Muscle layer of colon (tissue), 2 donors: ENCODE measurements around the gene MAN2B2.

ENCODE experiments used
- H3K27ac ChIP-seq: one replicate; pipeline ENCODE4 v1.7.0; 2013; ENCODE audit warnings: low read depth, mild to moderate bottlenecking, low read length, moderate library complexity
- H3K27me3 ChIP-seq, 2 donors: one replicate each; pipeline ENCODE4 v1.7.0; 2013; ENCODE audit warnings: low read length in 2 of 2, mild to moderate bottlenecking in 2 of 2; ENCODE audit not compliant: insufficient read depth in 2 of 2, control insufficient read depth in 1 of 2
- H3K36me3 ChIP-seq: one replicate; pipeline ENCODE4 v1.7.0; 2013; ENCODE audit warnings: mild to moderate bottlenecking, low read length; ENCODE audit not compliant: insufficient read depth
- H3K4me1 ChIP-seq: one replicate; pipeline ENCODE4 v1.7.0; 2013; ENCODE audit warnings: mild to moderate bottlenecking, low read length; ENCODE audit not compliant: insufficient read depth
- H3K4me3 ChIP-seq, 2 donors: one replicate each; pipeline ENCODE4 v1.7.0; 2013; ENCODE audit warnings: low read length in 2 of 2, low read depth in 1 of 2, mild to moderate bottlenecking in 1 of 2, moderate library complexity in 1 of 2
- H3K9ac ChIP-seq: one replicate; pipeline ENCODE4 v1.7.0; 2013; ENCODE audit warnings: low read length
- H3K9me3 ChIP-seq: one replicate; pipeline ENCODE4 v1.7.0; 2013; ENCODE audit warnings: mild to moderate bottlenecking, low read length
- donor health status: abdominal sarcoma.
- donor health status: Adenocarcinoma of cecum.

MAN2B2 gene

DNA sequence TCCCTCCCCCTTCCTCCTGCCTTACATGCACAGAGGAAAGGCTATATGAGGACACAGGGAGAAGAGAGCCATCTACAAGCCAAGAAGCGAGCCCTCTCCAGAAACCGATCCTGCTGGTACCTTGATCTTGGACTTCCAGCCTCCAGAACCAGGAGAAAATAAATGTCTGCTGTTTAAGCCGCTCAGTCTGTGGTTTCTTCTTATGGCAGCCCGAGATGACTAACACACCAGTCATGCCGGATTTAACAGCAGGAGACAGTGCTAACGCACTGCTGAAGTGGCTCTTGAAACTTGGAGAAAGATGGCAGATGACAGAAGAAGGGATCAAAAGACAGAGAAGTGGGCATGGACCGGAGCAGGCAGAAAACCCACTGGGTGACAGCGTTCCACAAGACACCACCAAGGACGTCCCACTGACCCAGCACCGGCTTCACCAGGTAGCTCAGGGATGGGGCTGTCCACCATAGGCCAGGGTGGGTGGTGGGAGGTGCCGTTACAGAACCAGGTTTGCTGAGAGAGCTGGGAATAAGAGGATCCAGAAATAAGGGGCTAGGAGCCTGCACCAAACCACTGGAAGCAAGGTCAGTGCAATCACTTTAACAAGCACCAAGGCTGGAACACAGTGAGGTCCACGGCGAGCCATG lies 6.2 kb upstream of the MAN2B2 start:
- Histone ChIP-seq H3K4me1 (peaks cover 5% of the 10 kb centered on the region), H3K9ac (no peak overlapping the region), H3K4me3 (no peak overlapping the region), H3K27me3 (peaks cover 15 to 24% of the 10 kb centered on the region in 2 donors), H3K27ac (no peak overlapping the region), H3K36me3 (no peaks in the 10 kb centered on the region), H3K9me3 (no peaks in the 10 kb centered on the region)

DNA sequence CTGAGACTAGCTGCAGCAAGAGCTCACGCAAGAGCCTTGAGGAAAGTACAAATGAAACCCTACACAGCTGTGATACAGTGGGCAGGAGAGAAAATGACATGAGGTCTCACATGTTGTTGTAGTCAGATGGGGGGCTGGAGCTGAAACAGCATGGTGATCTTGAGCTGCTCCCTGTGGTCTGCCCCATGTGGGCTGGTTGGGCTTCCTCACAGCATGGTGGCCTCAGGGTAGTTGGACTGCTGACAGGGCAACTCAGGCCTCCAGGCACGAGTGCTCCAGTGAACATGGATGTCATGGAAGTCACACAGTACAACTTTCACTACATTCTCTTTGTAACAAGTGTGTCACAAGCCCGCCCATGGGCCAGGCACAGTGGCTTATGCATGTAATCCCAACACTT lies 3.4 kb upstream of the MAN2B2 start:
- no peaks in the 10 kb centered on the region for H3K9me3 ChIP-seq
- no peaks in the 10 kb centered on the region for H3K36me3 ChIP-seq
- no peak overlapping the region for H3K4me3 ChIP-seq
- no peak overlapping the region for H3K27ac ChIP-seq
- peaks cover 0 to under 1% of the 10 kb centered on the region in 2 donors for H3K27me3 ChIP-seq
- H3K4me1 ChIP-seq, result peaks cover 7% of the 10 kb centered on the region
- H3K9ac ChIP-seq, result no peak overlapping the region

DNA sequence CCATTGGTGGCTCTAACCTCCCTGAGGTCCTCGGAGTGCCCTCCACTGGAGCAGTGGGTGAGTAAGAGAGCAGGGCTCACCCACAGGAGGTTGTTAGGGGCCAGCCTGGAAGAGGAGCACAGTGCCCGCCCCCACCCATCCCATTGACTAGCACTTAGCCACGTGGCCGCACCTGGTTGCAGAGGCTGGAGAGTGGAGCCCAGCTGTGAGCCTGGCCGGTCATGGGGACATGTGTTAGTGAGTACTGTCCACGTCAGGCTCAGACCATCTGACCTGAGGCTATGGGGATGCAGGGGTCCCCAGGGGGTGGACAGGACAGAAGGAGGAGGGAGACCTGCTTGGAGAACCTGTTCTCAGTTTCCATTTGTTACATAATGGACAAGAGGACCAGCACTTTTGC lies 1.4 kb upstream of the MAN2B2 start:
- Histone ChIP-seq H3K27ac (no peak overlapping the region), H3K4me1 (peaks cover 7% of the 10 kb centered on the region), H3K4me3 (no peak overlapping the region), H3K27me3 (no peaks in the 10 kb centered on the region), H3K9me3 (no peaks in the 10 kb centered on the region), H3K9ac (no peak overlapping the region), H3K36me3 (peaks cover 8% of the 10 kb centered on the region)

DNA sequence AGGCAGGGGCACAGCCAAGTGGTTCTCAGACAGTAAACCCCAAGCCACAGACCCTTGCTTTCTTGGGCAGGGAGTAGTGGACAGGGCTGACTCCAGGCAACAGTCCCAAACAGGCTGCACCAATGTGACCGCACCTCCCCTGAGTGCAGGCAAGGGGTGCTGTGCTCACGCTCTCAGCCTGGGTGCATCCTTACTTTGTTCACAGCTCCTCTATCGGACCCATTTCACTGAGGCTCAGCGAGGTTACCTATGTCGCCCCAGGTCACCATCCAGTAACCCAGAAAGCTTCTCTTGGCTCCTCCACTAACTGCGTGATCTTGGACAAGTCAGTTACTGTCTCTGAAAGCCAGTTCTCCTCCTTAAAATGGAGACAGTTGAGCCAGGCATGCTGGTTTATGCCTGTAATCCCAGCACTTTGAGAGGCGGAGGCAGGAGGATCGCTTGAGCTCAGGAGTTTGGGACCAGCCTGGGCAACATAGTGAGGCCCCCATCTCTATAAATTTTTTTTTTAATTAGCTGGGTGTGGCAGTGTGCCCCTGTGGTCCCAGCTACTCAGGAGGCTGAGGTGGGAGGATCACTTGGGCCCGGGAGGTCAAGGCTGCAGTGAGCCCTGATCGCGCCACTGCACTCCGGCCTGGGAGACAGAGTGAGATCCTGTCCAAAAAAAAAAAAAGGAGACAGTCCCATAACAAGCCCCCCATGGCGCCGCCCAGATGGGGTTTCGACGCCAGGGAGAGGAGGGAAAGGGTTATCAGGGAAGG lies 823 bp upstream of the MAN2B2 start:
- no peaks in the 10 kb centered on the region for H3K27me3 ChIP-seq

DNA sequence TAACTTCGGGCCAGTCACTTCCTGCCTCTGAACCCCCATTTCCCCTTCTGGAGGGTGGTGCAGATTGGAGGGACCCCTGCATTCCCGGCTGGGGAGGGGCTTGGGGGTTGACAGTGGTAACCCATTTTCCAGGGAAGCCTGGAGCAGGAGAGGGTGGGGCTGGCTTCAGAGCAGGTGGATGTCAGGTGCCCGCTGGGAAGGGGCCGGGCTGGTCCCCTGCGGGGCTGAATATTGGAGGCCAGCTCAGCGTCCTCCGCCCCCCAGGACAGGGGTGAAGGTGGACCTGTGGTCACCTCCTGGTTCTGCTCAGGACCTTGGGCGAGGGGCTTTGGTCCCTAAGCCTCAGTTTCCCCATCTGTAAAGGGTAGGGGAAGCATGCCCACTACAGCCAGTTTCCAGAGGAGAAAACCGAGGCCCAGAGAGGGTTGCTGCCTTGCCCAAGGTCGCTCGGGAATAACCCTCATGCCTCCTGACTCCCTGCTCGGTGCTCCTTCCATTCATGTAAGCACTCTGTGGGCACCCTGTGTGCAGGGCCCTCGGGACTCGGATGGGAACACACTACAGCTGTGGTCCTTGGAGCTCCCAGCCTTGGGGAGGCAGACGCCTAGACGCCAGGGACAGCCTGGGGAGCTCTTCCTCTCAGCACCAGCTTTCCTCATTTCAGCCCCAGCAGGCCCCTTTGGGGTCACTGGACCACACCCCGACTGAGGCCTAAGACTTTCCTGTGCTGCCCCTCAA lies 683 bp downstream of the MAN2B2 start:
- Histone ChIP-seq H3K27ac (peak overlapping the region; percentile 76), H3K36me3 (peaks cover 26% of the 10 kb centered on the region), H3K9me3 (no peaks in the 10 kb centered on the region), H3K9ac (peak overlapping the region; percentile 50), H3K4me1 (peaks cover 7% of the 10 kb centered on the region), H3K4me3 (peak overlapping the region; percentile 85 to 88), H3K27me3 (no peaks in the 10 kb centered on the region)

More for the DNA sequence above, 823 bp upstream of the MAN2B2 start:
- Histone ChIP-seq H3K4me3 (peak overlapping the region; percentile 85 to 88), H3K4me1 (peaks cover 7% of the 10 kb centered on the region), H3K27ac (peak overlapping the region; percentile 76), H3K9me3 (no peaks in the 10 kb centered on the region), H3K9ac (peak overlapping the region; percentile 61), H3K36me3 (peaks cover 11% of the 10 kb centered on the region)

DNA sequence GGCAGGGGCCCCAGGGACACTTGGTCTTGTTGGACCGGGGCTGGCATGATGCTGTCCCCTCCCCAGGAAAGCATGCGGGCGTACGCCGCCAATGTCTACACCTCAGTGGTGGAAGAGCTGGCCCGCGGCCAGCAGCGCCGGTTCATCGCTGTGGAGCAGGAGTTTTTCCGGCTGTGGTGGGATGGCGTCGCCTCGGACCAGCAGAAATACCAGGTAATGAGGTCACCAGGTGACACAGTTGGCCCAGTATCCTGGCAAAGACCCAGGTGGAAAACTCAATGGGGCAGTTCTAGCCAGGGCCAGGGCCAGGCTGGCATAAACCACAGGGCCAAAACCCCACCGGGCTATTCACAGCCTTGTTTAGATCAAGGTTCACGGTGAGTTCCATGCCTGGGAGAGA lies 1.5 kb downstream of the MAN2B2 start:
- Histone ChIP-seq H3K36me3 (peaks cover 32% of the 10 kb centered on the region), H3K4me3 (no peak overlapping the region), H3K9ac (no peak overlapping the region), H3K9me3 (no peaks in the 10 kb centered on the region), H3K27me3 (no peaks in the 10 kb centered on the region), H3K27ac (no peak overlapping the region), H3K4me1 (peaks cover 7% of the 10 kb centered on the region)

DNA sequence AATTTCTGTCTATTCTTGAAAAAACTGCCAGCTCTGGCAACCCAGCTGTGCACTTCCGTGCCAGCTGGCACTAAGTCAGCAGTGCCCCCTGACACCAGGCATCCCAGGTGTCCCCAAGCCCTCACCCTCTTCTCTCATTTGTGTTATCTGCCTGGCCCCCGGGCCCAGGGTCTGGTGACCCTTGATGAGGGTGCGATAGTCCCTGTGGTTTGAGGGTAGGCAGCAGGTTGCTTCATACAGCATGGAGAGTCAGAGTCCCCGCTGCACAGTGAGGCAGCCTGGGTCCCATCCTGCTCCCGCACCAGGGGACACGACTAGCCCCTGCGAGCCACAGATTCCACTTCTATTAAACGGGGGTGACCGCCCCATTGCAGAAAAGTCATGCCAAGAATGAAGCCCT lies 1.9 kb downstream of the MAN2B2 start:
- no peak overlapping the region for H3K9ac ChIP-seq
- no peak overlapping the region for H3K4me3 ChIP-seq
- peaks cover 7% of the 10 kb centered on the region for H3K4me1 ChIP-seq
- no peaks in the 10 kb centered on the region for H3K9me3 ChIP-seq
- H3K27me3 ChIP-seq, result no peaks in the 10 kb centered on the region
- no peak overlapping the region for H3K27ac ChIP-seq
- peaks cover 32% of the 10 kb centered on the region for H3K36me3 ChIP-seq

DNA sequence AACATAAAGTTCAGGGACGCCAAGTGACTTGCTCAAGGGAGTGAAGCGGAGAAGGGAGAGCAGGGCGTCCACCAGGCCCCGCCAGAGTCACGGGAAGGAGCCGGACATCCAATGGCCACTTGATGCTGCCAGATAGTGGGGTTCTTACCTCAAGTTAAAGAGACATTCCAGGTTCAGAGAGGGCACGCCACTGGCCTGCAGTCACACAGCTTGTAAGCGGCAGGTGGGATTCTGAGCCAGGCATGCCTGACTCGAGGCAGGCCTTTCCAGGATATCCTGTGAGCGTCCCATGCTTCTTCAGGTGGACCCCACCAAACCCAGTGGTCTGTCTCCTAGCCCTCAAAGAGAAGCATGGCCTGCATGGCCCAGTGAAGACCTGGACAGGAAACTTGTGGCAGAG lies 2.4 kb downstream of the MAN2B2 start:
- Histone ChIP-seq H3K27me3 (no peaks in the 10 kb centered on the region), H3K27ac (no peak overlapping the region), H3K4me1 (peaks cover 7% of the 10 kb centered on the region), H3K9ac (no peak overlapping the region), H3K9me3 (no peaks in the 10 kb centered on the region), H3K36me3 (peaks cover 32% of the 10 kb centered on the region), H3K4me3 (no peak overlapping the region)

DNA sequence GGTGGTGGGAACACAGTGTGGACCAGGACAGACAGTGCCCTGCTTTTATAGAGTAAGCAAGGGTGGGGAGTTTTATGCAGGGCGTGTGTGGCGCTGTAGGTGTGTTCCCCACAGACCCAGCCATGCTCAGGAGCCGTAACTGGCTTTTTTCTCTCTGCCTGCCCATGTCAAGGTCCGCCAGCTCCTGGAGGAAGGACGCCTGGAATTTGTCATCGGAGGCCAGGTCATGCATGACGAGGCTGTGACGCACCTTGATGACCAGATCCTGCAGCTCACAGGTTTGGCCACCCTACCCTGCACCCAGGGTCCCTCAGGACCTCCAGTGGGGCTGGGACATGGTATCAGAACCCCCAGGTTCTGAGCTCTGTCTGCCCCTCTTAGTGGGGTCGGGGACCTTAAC lies 3.2 kb downstream of the MAN2B2 start:
- Histone ChIP-seq H3K27ac (no peak overlapping the region), H3K36me3 (peaks cover 32% of the 10 kb centered on the region), H3K27me3 (no peaks in the 10 kb centered on the region), H3K9ac (no peak overlapping the region), H3K4me1 (peaks cover 7% of the 10 kb centered on the region), H3K4me3 (no peak overlapping the region), H3K9me3 (no peaks in the 10 kb centered on the region)

DNA sequence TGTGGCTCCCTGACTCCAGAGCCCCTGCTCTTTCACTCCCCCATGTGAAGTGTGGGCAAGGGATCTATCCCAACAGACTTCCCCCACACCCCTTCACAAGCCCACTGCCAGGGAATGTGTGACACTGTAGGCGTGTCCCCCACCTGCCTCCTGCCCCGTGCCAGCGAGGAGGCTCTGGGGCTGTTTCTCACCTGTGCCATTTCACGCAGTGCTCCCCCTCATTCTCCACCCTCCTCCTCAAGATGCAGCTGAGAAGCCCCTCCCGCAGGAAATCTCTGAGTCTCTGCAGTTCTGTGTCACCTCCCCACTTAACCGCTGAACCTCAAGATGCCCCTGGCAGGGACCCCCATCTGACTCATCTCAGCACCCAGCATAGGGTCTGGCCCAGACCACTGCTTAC lies 5.4 kb downstream of the MAN2B2 start:
- no peak overlapping the region for H3K4me3 ChIP-seq
- H3K4me1 ChIP-seq, result peaks cover 6% of the 10 kb centered on the region
- H3K27me3 ChIP-seq, result no peaks in the 10 kb centered on the region
- H3K36me3 ChIP-seq, result peaks cover 44% of the 10 kb centered on the region
- H3K27ac ChIP-seq, result no peak overlapping the region
- no peaks in the 10 kb centered on the region for H3K9me3 ChIP-seq
- H3K9ac ChIP-seq, result no peak overlapping the region

DNA sequence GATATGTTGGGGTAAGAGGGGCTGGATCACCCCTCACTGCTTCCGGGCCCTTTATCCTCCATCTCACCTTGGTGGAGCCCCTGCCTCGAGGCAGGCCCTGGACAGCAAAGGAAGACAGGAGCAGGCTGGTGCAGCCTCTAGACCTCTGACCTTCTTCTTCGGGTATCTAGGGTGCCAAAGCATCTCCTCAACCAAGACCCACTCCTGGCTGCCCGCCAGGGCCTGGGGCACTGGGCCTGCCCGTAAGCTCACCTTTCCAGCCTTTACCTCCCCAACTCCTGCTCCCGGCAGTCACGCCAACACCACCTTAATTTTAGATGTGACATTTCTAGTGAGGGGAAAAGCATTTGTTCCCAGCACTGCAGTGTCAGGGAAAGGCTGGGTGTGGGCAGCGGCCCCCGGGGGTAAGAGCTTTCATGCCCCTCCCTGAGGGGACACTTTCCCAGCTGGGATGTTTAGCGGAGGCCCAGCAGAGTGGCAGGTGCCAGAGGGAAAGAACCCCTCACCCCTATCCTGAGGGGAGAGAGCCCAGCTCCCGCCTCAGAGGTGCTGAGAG lies 6.7 kb downstream of the MAN2B2 start:
- H3K27me3 ChIP-seq, result no peaks in the 10 kb centered on the region
- no peaks in the 10 kb centered on the region for H3K9me3 ChIP-seq
- H3K4me1 ChIP-seq, result no peaks in the 10 kb centered on the region
- peaks cover 44% of the 10 kb centered on the region for H3K36me3 ChIP-seq
- no peak overlapping the region for H3K27ac ChIP-seq
- H3K4me3 ChIP-seq, result no peak overlapping the region
- no peak overlapping the region for H3K9ac ChIP-seq
